B cell (primary cell): ENCODE results near the gene NME7. TPM values are rescaled to one million over a fixed set of nuclear protein-coding genes. Genes with fewer than 3 reads are reported as not detected.

Experiments
- ATAC-seq: fragments of 200-7000 bp; cut with Tn5 transposase; one replicate; pipeline ENCODE4 v1.10.0; 2021; ENCODE audit warnings: low read depth, mild to moderate bottlenecking, moderate number of reproducible peaks, moderate library complexity
- CTCF ChIA-PET: fragments of 350-600 bp; sonication (Branson Sonifier 250); formaldehyde crosslinking; loops from one replicate; lab custom pipeline; 2021; ENCODE audit warnings: antibody characterized with exemption, inconsistent platforms; lab: Charles Lee
- POLR2A ChIA-PET: fragments of 350-600 bp; sonication (Branson Sonifier 250); formaldehyde crosslinking; loops from one replicate; lab custom pipeline; 2021; ENCODE audit warnings: antibody characterized with exemption; lab: Charles Lee
- DNase-seq: peaks from one replicate; pipeline ENCODE4 v3.0.0; 2013
- H2AFZ ChIP-seq: 2 replicates; pipeline ENCODE4 v1.6.1; 2012; ENCODE audit warnings: mild to moderate bottlenecking, low read depth, low read length; ENCODE audit not compliant: insufficient read depth, poor library complexity, severe bottlenecking
- H3K27ac ChIP-seq, 2 donors: 1 replicate in 1 of 2; 2 replicates in 1 of 2; pipeline ENCODE4 v1.5.1; 2012 to 2013; ENCODE audit warnings: low read length in 2 of 2, mild to moderate bottlenecking in 2 of 2, moderate library complexity in 1 of 2
- H3K27me3 ChIP-seq, 4 experiments: fragments of 200-600 bp in 1 of 4; sonication (generic) in 1 of 4; replicated peaks in 1 of 4; 1 replicate in 2 of 4; 2 replicates in 2 of 4; pipeline versions ENCODE4 v1.6.1 to v1.7.0; 2013 to 2016; ENCODE audit warnings: low read length in 3 of 4, mild to moderate bottlenecking in 2 of 4, mixed read lengths in 1 of 4, moderate library complexity in 1 of 4; ENCODE audit not compliant: insufficient read depth in 4 of 4, control insufficient read depth in 3 of 4; ENCODE audit errors: control extremely low read depth in 1 of 4
- H3K36me3 ChIP-seq, 2 experiments: replicated peaks in 1 of 2; 1 replicate in 1 of 2; 2 replicates in 1 of 2; pipeline versions ENCODE4 v1.6.1 to v1.7.1; 2013; ENCODE audit warnings: low read length in 1 of 2; ENCODE audit not compliant: insufficient read depth in 2 of 2, control insufficient read depth in 1 of 2; ENCODE audit errors: control extremely low read depth in 1 of 2, extremely low read depth in 1 of 2
- H3K4me1 ChIP-seq, 2 donors: fragments of 200-600 bp in 1 of 2; sonication (generic) in 1 of 2; 1 replicate in 1 of 2; 2 replicates in 1 of 2; pipeline versions ENCODE4 v1.5.1 to v1.6.1; 2013 to 2017; ENCODE audit warnings: low read length in 2 of 2; ENCODE audit not compliant: control insufficient read depth in 2 of 2, insufficient read depth in 2 of 2
- H3K4me2 ChIP-seq: replicated peaks from 2 replicates; pipeline ENCODE3; 2012; ENCODE audit warnings: mild to moderate bottlenecking, low read depth, low read length; ENCODE audit not compliant: poor library complexity, severe bottlenecking
- H3K4me3 ChIP-seq, 5 experiments: fragments of 200-600 bp in 1 of 5; sonication (generic) in 1 of 5; 1 replicate in 3 of 5; 2 replicates in 2 of 5; pipeline versions ENCODE4 v1.5.1 to v1.7.0; 2011 to 2016; ENCODE audit warnings: low read length in 4 of 5, mild to moderate bottlenecking in 4 of 5, low read depth in 2 of 5, control low read depth in 1 of 5, moderate library complexity in 1 of 5; ENCODE audit not compliant: insufficient read depth in 1 of 5; ENCODE audit errors: control extremely low read depth in 1 of 5, extremely low read depth in 1 of 5
- H3K79me2 ChIP-seq: fragments of 200-600 bp; sonication (generic); one replicate; pipeline ENCODE4 v1.6.0; 2016; ENCODE audit warnings: low read length; ENCODE audit not compliant: control insufficient read depth, insufficient read depth
- H3K9ac ChIP-seq: fragments of 200-600 bp; sonication (generic); 2 replicates; pipeline ENCODE4 v1.6.1; 2017; ENCODE audit warnings: mild to moderate bottlenecking, low read length, moderate library complexity
- H3K9me3 ChIP-seq, 3 donors: one replicate each; pipeline versions ENCODE4 v1.6.1 to v1.7.1; 2013; ENCODE audit warnings: low read length in 2 of 3; ENCODE audit not compliant: control insufficient read depth in 2 of 3, insufficient read depth in 1 of 3; ENCODE audit errors: control extremely low read depth in 1 of 3
- H4K20me1 ChIP-seq: 2 replicates; pipeline ENCODE4 v1.6.0; 2012; ENCODE audit warnings: mild to moderate bottlenecking, low read length; ENCODE audit not compliant: insufficient read depth, control insufficient read depth, poor library complexity, severe bottlenecking
- H3K27ac Mint-ChIP-seq: one replicate; pipeline ENCODE4 v1.8.0; 2021; ENCODE audit warnings: mixed read lengths
- H3K27me3 Mint-ChIP-seq: one replicate; pipeline ENCODE4 v1.8.0; 2021; ENCODE audit warnings: mixed read lengths
- H3K4me1 Mint-ChIP-seq: one replicate; pipeline ENCODE4 v1.8.0; 2021; ENCODE audit warnings: mixed read lengths
- H3K4me3 Mint-ChIP-seq: one replicate; pipeline ENCODE4 v1.8.0; 2021; ENCODE audit warnings: mixed read lengths
- H3K9me3 Mint-ChIP-seq: one replicate; pipeline ENCODE4 v1.8.0; 2022; ENCODE audit warnings: mixed read lengths; ENCODE audit not compliant: insufficient read depth
- CTCF ChIP-seq: fragments of 200-600 bp; IDR thresholded peaks from one replicate; pipeline ENCODE4 v1.8.0; 2022; ENCODE audit warnings: antibody characterized with exemption, mild to moderate bottlenecking
- EZH2 ChIP-seq: IDR thresholded peaks from 2 replicates; pipeline ENCODE4 v1.6.1; 2012; ENCODE audit warnings: borderline replicate concordance, low read depth, mild to moderate bottlenecking, moderate library complexity, low read length; ENCODE audit not compliant: insufficient read depth, poor library complexity, severe bottlenecking
- WGBS: methylation state at CpG from one replicate; pipeline ENCODE4 v1.1.5; 2013; ENCODE audit warnings: missing lambda C conversion rate; ENCODE audit not compliant: insufficient coverage; 5-methylcytosine and 5-hydroxymethylcytosine counted together
- intact Hi-C: fragments of 100-400 bp; cut with micrococcal nuclease; formaldehyde crosslinking; loops from one replicate; pipeline ENCODE4 v1.10.0; 2022
- polyA plus RNA-seq: library from polyadenylated mRNA; depleted of rRNA; stranded (reverse); fragments of >200 nt; gene quantifications from 2 replicates; pipeline ENCODE4 v1.2.3, GENCODE V29; 2012
- total RNA-seq, 2 donors: library from RNA; stranded (reverse); fragments of 120-200 nt in 1 of 2; gene quantifications; 1 replicate in 1 of 2; 2 replicates in 1 of 2; pipeline versions ENCODE4 v1.2.3 to v1.2.4, GENCODE V29; 2013 to 2022

Gene NME7
- total and polyA plus RNA-seq, 2 donors (not counting 1 experiment from before 2014, with no cell fraction given): 3.3 to 14.3 TPM

- Histone ChIP-seq H3K4me1 (no peaks in the 10 kb centered on the region), H3K4me2 (no peak overlapping the region), H4K20me1 (no peaks in the 10 kb centered on the region), H2AFZ (no peak overlapping the region), H3K36me3 (no peaks in the 10 kb centered on the region), H3K9me3 (no peaks in the 10 kb centered on the region), H3K4me3 (no peak overlapping the region), H3K79me2 (no peaks in the 10 kb centered on the region), H3K27ac (no peak overlapping the region), H3K9ac (no peak overlapping the region), H3K27me3 (no peaks in the 10 kb centered on the region)
- CTCF ChIA-PET: no interaction called here
- 93% methylated on average over 2 of the region's 3 CpGs for WGBS
- no peak overlapping the region for H3K27ac Mint-ChIP-seq
- no peaks in the 10 kb centered on the region for H3K4me1 Mint-ChIP-seq
- POLR2A ChIA-PET: no interaction called here
- H3K27me3 Mint-ChIP-seq: no peaks in the 10 kb centered on the region
- H3K4me3 Mint-ChIP-seq: no peak overlapping the region
- H3K9me3 Mint-ChIP-seq: no peaks in the 10 kb centered on the region
- ATAC-seq (no peak), DNase-seq (no peak)
- intact Hi-C loops: no loop called here
- TF ChIP-seq CTCF: no peak
- TF ChIP-seq EZH2: no peak
Measured at GRCh38 chr1:169250795-169251194, 116.8 kb downstream of the NME7 start.

GRCh38 chr1:169250022-169250421 lies 117.6 kb downstream of the NME7 start:
- intact Hi-C loops: no loop called here
- Mint-ChIP-seq H3K27me3 (no peaks in the 10 kb centered on the region), H3K27ac (no peak overlapping the region), H3K9me3 (no peaks in the 10 kb centered on the region), H3K4me1 (no peaks in the 10 kb centered on the region), H3K4me3 (no peak overlapping the region)
- Histone ChIP-seq H3K9me3 (no peaks in the 10 kb centered on the region), H3K27ac (no peak overlapping the region), H3K4me2 (no peak overlapping the region), H4K20me1 (no peaks in the 10 kb centered on the region), H3K4me1 (no peaks in the 10 kb centered on the region), H3K4me3 (no peak overlapping the region), H3K36me3 (no peaks in the 10 kb centered on the region), H3K9ac (no peak overlapping the region), H3K27me3 (no peaks in the 10 kb centered on the region), H2AFZ (no peak overlapping the region), H3K79me2 (no peaks in the 10 kb centered on the region)
- ChIA-PET CTCF (no interaction called here), POLR2A (no interaction called here)
- no peak for DNase-seq
- TF ChIP-seq EZH2 (no peak), CTCF (no peak)
- no CpG with 5 or more reads among the region's 2 CpGs for WGBS
- no peak for ATAC-seq
